ENCODE results near the gene BLOC1S4.
"Not testable (repeated sequence)": the region's sequence is repeated elsewhere in the genome, so short reads cannot be mapped to it uniquely, and the experiment has no call there.

Gene BLOC1S4, protein sequence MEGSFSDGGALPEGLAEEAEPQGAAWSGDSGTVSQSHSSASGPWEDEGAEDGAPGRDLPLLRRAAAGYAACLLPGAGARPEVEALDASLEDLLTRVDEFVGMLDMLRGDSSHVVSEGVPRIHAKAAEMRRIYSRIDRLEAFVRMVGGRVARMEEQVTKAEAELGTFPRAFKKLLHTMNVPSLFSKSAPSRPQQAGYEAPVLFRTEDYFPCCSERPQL

DNA sequence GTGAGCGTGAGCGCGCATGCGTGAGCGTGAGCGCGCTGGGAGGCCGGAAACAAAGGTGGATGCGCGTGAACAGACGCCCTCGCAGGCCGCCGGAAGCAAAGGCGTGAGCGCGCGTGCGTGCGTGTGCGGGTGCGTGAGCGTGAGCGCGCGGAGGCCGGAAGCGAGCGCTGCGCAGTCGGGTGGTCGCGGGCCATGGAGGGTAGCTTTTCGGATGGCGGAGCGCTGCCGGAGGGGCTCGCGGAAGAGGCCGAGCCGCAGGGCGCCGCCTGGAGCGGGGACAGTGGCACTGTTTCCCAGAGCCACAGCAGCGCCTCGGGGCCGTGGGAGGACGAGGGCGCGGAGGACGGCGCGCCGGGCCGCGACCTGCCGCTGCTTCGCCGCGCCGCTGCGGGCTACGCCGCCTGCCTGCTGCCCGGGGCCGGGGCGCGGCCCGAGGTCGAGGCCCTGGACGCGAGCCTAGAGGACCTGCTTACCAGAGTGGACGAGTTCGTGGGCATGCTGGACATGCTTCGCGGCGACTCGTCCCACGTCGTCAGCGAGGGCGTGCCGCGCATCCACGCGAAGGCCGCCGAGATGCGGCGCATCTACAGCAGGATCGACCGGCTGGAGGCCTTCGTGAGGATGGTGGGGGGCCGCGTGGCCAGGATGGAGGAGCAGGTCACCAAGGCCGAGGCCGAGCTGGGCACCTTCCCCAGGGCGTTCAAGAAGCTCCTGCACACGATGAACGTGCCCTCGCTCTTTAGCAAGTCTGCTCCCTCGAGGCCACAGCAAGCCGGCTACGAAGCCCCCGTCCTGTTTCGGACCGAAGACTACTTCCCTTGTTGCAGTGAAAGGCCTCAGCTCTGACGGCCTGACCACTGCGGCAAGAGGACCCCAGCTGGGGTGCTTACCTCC is at the start of gene BLOC1S4:
BLOC1S4 (plus strand) TSS at position 157 of the 894 bp plus-strand sequence; CDS start at position 193, 36 bp downstream.
- peak; percentile 90 for DNase-seq (ENCODE audit: extremely low spot score, insufficient read length, low read depth)
- FAIRE-seq = peak; percentile 93

- FAIRE-seq (no peak), DNase-seq (ENCODE audit: extremely low spot score, insufficient read length, low read depth) (no peak)
Observed at GRCh38 chr4:6668391-6668790, 47.6 kb upstream of the BLOC1S4 start.

DNA sequence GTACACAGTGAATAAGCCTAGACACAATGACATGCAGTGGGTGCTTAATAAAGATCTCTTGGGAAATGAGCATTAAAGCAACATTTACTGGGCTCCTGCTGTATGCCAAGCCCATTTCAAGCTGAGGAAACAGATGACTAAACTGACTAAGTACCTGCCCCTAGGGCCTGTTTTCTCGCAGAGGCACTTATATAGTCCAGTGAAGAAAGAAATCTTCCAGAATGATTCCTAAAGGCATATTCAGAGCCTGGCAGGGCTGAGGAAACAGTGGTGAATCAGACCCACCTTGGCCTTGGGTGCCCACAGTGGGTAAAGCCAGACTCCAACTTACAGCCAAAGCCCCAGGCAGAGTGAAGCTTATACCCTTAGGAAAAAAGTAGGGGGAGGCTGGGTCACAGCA is 44.3 kb upstream of the BLOC1S4 start:
- FAIRE-seq = no peak
- no peak for DNase-seq (ENCODE audit: extremely low spot score, insufficient read length, low read depth)

DNA sequence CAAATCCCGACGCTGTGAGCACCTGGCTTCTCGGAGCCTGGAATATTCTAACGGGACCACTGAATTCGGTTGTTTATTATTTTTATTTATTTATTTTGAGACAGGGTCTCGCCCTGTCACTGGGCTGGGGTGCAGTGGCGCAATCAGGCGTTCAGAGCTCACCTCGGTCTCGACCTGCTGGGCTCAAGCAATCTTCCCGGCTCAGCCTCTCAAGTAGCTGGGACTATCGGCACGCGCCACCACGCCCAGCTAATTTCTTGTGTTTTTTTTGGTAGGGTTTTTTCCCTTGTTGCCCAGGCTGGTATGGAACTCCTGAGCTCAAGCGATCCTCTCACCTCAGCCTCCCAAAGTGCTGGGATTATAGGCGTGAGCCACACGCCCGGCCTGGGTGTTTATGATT is 43.8 kb upstream of the BLOC1S4 start:
- DNase-seq (ENCODE audit: extremely low spot score, insufficient read length, low read depth) = no peak
- no peak for FAIRE-seq

GRCh38 chr4:6672541-6673190 is 43.3 kb upstream of the BLOC1S4 start:
- not testable (repeated sequence) for DNase-seq (ENCODE audit: extremely low spot score, insufficient read length, low read depth); FAIRE-seq

DNA sequence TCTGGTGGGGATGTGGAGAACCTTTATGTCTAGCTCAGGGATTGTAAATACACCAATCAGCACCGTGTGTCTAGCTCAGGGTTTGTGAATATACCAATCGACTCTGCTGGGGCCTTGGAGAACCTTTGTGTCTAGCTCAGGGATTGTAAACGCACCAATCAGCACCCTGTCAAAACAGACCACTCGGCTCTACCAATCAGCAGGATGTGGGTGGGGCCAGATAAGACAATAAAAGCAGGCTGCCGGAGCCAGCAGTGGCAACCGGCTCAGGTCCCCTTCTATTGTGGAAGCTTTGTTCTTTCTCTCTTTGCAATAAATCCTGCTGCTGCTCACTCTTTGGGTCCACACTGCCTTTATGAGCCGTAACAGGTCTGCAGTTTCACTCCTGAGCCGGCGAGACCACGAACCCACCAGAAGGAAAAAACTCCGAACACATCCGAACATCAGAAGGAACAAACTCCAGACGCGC is 42.7 kb upstream of the BLOC1S4 start:
- FAIRE-seq; DNase-seq (ENCODE audit: extremely low spot score, insufficient read length, low read depth): not testable (repeated sequence)

DNA sequence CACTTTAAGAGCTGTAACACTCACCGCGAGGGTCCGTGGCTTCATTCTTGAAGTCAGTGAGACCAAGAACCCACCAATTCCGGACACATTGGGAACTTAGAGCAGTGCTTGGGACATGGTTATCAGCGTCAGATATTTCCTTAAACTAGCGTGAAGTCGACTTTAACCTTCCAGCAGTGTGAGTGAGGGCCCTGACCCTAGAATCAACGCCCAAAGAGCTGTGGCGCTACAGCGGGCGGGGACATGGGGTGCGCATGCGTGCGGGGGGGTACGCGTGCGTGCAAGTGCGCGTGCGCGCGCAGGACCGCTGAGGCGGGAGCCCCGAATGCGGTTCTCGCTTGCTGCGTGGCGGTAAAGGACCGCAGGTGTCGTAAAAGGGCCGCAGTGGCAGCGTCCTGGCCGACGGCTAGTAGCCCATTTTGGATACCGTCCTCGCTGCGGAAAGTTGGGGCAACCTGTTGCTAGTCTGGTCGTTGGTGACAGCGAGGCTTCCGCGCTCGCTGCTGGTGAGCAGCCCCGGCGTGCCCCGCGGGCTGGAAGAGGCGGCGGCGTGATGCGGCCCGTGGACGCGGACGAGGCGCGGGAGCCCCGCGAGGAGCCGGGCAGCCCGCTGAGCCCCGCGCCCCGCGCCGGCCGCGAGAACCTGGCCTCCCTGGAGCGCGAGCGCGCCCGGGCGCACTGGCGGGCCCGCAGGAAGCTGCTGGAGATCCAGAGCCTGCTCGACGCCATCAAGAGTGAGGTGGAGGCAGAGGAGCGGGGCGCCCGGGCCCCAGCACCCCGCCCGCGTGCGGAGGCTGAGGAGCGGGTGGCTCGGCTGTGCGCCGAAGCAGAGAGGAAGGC is 42.1 kb upstream of the BLOC1S4 start:
- peak; percentile 96 for DNase-seq (ENCODE audit: extremely low spot score, insufficient read length, low read depth)
- FAIRE-seq = peak; percentile 98

- FAIRE-seq (peak; percentile 87), DNase-seq (ENCODE audit: extremely low spot score, insufficient read length, low read depth) (no peak)
Observed at GRCh38 chr4:6674500-6675149, 41.3 kb upstream of the BLOC1S4 start.

DNA sequence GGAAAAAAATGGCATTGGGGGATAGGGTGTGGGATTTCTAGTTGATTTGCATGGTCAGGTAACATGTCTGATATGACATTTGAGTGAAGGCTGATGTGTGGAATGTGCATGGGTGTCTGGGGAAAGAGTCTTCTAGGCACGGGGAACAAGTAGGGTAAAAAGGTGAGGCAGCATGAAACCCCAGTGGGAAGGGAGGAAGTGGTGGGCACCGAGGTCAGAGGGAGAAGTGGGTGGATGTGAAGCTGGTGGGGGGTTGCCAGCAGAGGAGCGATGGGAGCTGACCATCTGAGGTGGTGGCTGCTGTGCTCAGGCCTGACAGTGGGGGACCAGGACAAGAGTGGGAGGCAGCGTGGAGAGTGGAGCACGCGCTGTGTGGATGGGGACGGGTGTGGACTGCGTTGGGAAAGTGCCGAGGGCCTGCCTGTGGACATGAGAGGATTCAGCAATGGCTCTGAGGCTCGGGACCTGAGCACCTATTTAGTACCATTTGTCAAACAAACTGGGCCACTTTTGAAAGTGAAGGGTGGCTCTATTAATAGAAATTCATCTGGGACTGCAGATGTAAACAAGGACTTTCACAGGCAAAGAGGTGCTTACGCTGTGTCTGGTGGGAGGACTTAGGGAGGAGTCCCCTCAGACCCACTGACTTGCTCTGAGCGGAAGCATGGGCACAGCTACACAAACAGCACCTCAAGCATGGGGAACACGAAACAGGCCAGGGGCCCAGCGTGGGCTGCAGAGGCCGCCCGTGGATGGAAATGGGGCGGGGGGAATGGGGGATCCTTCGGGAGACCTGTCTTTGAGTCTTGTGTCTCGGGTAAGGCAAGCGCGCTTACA is 39.0 kb upstream of the BLOC1S4 start:
- FAIRE-seq = no peak

DNA sequence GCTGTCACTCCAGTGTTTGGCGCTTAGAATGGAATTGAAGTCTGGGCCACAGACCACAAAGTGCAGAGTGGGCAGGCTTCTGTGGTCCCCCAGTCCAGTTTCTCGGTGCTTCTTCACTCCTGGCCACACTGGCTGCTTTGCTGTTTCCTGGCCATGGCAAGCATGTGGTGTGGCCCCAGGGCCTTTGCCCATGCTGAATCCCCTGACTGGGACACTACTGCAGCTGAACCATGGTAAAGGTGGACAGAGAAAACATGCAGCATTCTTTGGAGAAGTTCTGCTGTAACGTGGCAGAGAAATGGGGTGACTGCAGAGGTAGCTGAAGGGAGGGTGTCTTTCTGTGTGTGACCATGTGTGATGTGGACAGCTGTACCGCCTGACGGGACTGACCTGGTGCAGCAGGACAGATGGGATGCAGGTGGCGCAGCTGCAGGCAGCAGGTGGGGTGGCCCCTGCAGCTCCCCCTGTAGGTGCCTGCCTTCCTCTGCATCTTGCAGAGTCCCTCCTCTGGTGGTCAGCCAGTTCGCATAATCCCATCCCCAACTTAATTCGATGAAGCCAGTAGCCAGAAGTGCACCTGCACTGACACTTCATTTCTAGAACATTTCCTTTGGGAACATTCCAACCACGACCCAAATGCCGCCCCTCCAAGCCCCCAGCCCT is 35.5 kb upstream of the BLOC1S4 start:
- no peak for DNase-seq (ENCODE audit: extremely low spot score, insufficient read length, low read depth)
- FAIRE-seq = no peak

More for the DNA sequence above, 39.0 kb upstream of the BLOC1S4 start:
- DNase-seq (ENCODE audit: extremely low spot score, insufficient read length, low read depth) = no peak

DNA sequence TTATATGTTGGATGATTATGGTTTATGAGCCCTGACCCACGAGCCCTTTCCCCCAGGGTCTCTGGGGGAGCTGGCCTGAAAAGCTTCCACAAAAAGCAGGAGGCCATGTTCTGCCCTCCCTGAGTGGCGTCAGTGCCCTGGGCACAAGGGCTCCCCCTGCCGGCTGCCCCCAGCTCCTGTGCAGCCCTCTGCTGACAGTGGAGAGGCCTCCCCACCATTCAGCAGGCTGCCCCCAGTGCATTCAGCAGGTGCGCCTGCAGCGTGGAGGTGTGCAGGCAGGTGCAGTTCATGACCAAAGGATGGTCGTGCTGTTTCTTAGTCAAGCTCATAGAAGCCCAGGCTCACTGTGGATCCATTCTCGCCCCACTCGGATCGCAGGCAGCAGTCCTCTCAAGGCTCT is 34.8 kb upstream of the BLOC1S4 start:
- no peak for FAIRE-seq
- DNase-seq (ENCODE audit: extremely low spot score, insufficient read length, low read depth) = no peak

DNA sequence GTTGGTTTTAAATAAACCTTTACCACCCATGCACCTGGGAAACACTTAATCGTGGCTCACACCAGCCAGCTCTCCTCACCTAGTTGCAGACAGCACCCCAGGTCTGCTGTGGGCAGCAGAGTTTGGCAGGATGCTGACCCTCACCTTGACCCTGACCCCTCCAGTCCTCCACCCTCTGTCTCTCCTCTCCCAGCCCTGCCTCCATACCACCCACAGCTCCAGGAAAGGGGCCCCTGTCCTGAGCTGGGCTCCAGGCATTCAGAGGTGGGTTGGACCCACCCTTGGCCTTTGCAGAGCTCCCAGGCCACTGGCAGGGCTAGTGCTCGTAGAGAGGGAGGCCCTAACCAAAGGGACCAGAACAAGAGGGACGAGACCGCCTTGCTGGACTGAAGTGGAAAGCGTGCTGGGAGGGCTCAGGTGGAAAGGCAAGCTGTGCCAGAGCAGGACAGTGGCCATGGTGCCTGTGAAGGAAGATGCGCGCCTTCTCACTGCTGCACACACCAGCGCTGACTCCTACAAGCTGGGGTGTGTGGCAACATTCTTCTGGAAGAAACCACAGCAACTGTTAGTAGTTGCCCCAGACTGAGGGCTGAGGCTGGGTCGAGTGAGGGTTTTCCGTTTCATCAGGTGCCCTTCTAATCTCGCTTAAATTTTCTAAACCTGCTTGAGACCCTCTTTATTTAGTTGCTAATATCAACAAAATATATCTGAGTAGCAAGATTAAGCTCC is 32.9 kb upstream of the BLOC1S4 start:
- FAIRE-seq = no peak
- DNase-seq (ENCODE audit: extremely low spot score, insufficient read length, low read depth) = no peak

GRCh38 chr4:6684656-6685055 is 31.3 kb upstream of the BLOC1S4 start:
- DNase-seq (ENCODE audit: extremely low spot score, insufficient read length, low read depth) (no peak), FAIRE-seq (no peak)

GRCh38 chr4:6686104-6686787 is 29.7 kb upstream of the BLOC1S4 start:
- no peak for FAIRE-seq
- DNase-seq (ENCODE audit: extremely low spot score, insufficient read length, low read depth) = no peak

DNA sequence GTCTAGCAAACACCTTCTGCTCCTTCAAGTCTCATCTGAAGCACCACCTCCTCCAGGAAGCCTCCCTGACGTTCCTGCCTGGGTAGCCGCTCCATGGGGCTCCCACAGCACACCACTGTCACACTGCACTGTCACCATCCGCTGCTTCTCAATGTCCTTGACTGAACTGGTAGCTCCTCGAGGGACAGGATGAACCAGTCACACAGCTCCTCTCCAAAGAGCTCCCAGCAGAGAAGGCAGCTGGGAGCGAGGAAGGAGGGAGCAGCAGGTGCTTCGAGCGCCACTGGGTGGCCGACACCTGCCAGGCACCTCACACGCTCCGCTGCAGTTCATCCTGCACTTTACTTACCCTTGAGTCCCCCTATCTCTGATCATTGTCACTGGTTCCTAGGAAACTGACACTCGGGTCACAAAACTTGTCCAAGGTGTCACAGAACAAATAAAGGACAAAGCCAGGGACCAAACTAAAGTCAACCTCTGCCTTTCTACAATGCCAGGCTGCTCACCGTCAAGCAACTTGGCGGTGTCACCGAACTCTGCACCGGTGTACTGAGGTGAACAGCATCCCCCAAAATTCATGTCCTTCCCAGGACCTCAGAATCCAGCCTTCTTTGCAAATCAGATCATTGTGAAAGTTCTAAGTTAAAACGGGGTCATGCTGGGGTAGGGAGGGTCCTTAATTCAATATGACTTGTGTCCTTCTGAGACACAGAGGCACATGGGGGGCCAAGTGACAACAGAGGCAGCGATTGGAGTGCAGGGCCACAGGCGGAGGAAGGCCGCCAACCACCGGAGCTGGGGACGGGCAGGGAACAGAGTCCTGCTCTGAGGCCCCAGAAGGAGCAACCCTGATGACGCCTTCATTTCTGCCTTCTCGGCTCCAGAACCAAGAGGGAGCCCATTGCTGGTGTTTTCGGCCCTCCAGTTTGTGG is 27.8 kb upstream of the BLOC1S4 start:
- FAIRE-seq (no peak), DNase-seq (ENCODE audit: extremely low spot score, insufficient read length, low read depth) (no peak)

All from GM18507 (cell line).